ENCODE data around the gene SPECC1L.

The SPECC1L gene

GRCh38 chr22:24442352-24442744 lies 171.7 kb downstream of the SPECC1L start:
- DNase-seq (ENCODE audit: low read depth), result no peak

- DNase-seq (ENCODE audit: low read depth), result no peak
Measured at GRCh38 chr22:24443668-24444067, 173.0 kb downstream of the SPECC1L start.

- DNase-seq (ENCODE audit: low read depth), result no peak
Measured at GRCh38 chr22:24444251-24444650, 173.6 kb downstream of the SPECC1L start.

- no peak for DNase-seq (ENCODE audit: low read depth)
Measured at GRCh38 chr22:24444729-24445466, 174.3 kb downstream of the SPECC1L start.

- DNase-seq (ENCODE audit: low read depth), result no peak
Measured at GRCh38 chr22:24445481-24446259, 175.0 kb downstream of the SPECC1L start.

- no peak for DNase-seq (ENCODE audit: low read depth)
Measured at GRCh38 chr22:24446260-24446611, 175.6 kb downstream of the SPECC1L start.

- DNase-seq (ENCODE audit: low read depth), result no peak
Measured at GRCh38 chr22:24450610-24451009, 180.0 kb downstream of the SPECC1L start.

- no peak for DNase-seq (ENCODE audit: low read depth)
Measured at GRCh38 chr22:24451162-24451561, 180.5 kb downstream of the SPECC1L start.

GRCh38 chr22:24453853-24454252 lies 183.2 kb downstream of the SPECC1L start:
- DNase-seq (ENCODE audit: low read depth), result no peak

GRCh38 chr22:24455039-24455438 lies 184.4 kb downstream of the SPECC1L start:
- no peak for DNase-seq (ENCODE audit: low read depth)

- DNase-seq (ENCODE audit: low read depth), result no peak
Measured at GRCh38 chr22:24455751-24456426, 185.3 kb downstream of the SPECC1L start.

GRCh38 chr22:24457894-24458420 lies 187.3 kb downstream of the SPECC1L start:
- DNase-seq (ENCODE audit: low read depth), result no peak

- no peak for DNase-seq (ENCODE audit: low read depth)
Measured at GRCh38 chr22:24459911-24460310, 189.3 kb downstream of the SPECC1L start.

GRCh38 chr22:24460418-24461089 lies 189.9 kb downstream of the SPECC1L start:
- DNase-seq (ENCODE audit: low read depth), result no peak

- no peak for DNase-seq (ENCODE audit: low read depth)
Measured at GRCh38 chr22:24463071-24463760, 192.6 kb downstream of the SPECC1L start.

- DNase-seq (ENCODE audit: low read depth), result no peak
Measured at GRCh38 chr22:24465566-24465965, 194.9 kb downstream of the SPECC1L start.

GRCh38 chr22:24465975-24466374 lies 195.3 kb downstream of the SPECC1L start:
- no peak for DNase-seq (ENCODE audit: low read depth)

GRCh38 chr22:24466716-24467328 lies 196.2 kb downstream of the SPECC1L start:
- DNase-seq (ENCODE audit: low read depth), result no peak

- no peak for DNase-seq (ENCODE audit: low read depth)
Measured at GRCh38 chr22:24467340-24467739, 196.7 kb downstream of the SPECC1L start.

Measured in activated T-helper 9 cell treated with anti-CD3 and anti-CD28 coated beads, Interleukin-2, amount 50 U/mL, for 16 hours (primary cell).